K562 (cell line): Measurements from ENCODE around the gene BRWD1. TPM values are rescaled to one million over a fixed set of nuclear protein-coding genes. Genes with fewer than 3 reads are reported as not detected.

Source experiments
- BHLHE40 ChIP-seq: IDR thresholded peaks from 2 replicates; pipeline ENCODE4 v1.6.1; 2011; ENCODE audit warnings: low read length, improper control_type of control experiment
- CC2D1A ChIP-seq: fragments of 450-650 bp; IDR thresholded peaks from 2 replicates; pipeline ENCODE4 v1.6.1; 2017; ENCODE audit warnings: mild to moderate bottlenecking
- IFI16 ChIP-seq: fragments of 250-450 bp; sonication (Bioruptor Pico); IDR thresholded peaks from 2 replicates; pipeline ENCODE4 v2.1.2; 2022; ENCODE audit warnings: mild to moderate bottlenecking, inconsistent platforms
- MEIS2 ChIP-seq: fragments of 450-650 bp; IDR thresholded peaks from 2 replicates; pipeline ENCODE4 v1.6.1; 2014; ENCODE audit warnings: mild to moderate bottlenecking; ENCODE audit not compliant: partially characterized antibody
- MIER1 ChIP-seq: fragments of 450-650 bp; IDR thresholded peaks from 2 replicates; pipeline ENCODE4 v1.6.1; 2016; ENCODE audit warnings: antibody characterized with exemption, mild to moderate bottlenecking, low read depth
- NFXL1 ChIP-seq: fragments of 450-650 bp; formaldehyde crosslinking; IDR thresholded peaks from 2 replicates; pipeline ENCODE4 v1.4.0; 2021; ENCODE audit warnings: mild to moderate bottlenecking
- RAD51 ChIP-seq: fragments of 450-650 bp; IDR thresholded peaks from 2 replicates; pipeline ENCODE4 v1.7.1; 2016; ENCODE audit warnings: low read depth, mild to moderate bottlenecking, borderline replicate concordance
- SRF ChIP-seq, 2 experiments: fragments of 250-450, 450-650 bp in 1 of 2; sonication (Bioruptor Pico) in 1 of 2; sonication (generic) in 1 of 2; formaldehyde crosslinking; IDR thresholded peaks; 2 replicates each; pipeline versions ENCODE4 v1.5.0 to v1.5.1; 2020 to 2022; ENCODE audit warnings: mild to moderate bottlenecking in 1 of 2, missing genetic modification reagents in 1 of 2
- TFAM ChIP-seq: fragments of 250-450 bp; sonication (Bioruptor Pico); conservative IDR thresholded peaks from 2 replicates; pipeline ENCODE4 v1.5.0; 2021; ENCODE audit warnings: mild to moderate bottlenecking, moderate library complexity
- TOE1 ChIP-seq, 2 experiments: fragments of 450-650 bp in 1 of 2; sonication (generic) in 1 of 2; formaldehyde crosslinking in 1 of 2; IDR thresholded peaks; 2 replicates each; pipeline versions ENCODE4 v1.7.1 to v1.8.0; 2016 to 2022; ENCODE audit warnings: borderline replicate concordance in 2 of 2, mild to moderate bottlenecking in 2 of 2, antibody characterized with exemption in 1 of 2, inconsistent platforms in 1 of 2, low read depth in 1 of 2, missing genetic modification reagents in 1 of 2, moderate library complexity in 1 of 2
- WHSC1 ChIP-seq: IDR thresholded peaks from one replicate; pipeline ENCODE4 v1.6.1; 2012; ENCODE audit warnings: low read length, control low read depth, inconsistent platforms
- XRCC4 ChIP-seq: IDR thresholded peaks from one replicate; pipeline ENCODE4 v1.6.1; 2011; ENCODE audit not compliant: insufficient read depth, insufficient read length; ENCODE audit errors: extremely low read depth
- ZNF143 ChIP-seq: sonication (generic); formaldehyde crosslinking; IDR thresholded peaks from 2 replicates; pipeline ENCODE4 v1.9.0; 2022; ENCODE audit warnings: mild to moderate bottlenecking, missing genetic modification reagents
- ZNF41 ChIP-seq: fragments of 250-450 bp; sonication (Bioruptor Pico); conservative IDR thresholded peaks from 2 replicates; pipeline ENCODE4 v1.4.0; 2020; ENCODE audit warnings: mild to moderate bottlenecking
- polyA plus RNA-seq, 8 experiments: library from polyadenylated mRNA; depleted of rRNA in 4 of 8; stranded (reverse) in 5 of 8; unstranded in 3 of 8; fragments of >200 nt; fragmentation: Nextera tagmentation in 2 of 8; fragmentation: Illumina TruSeq in 1 of 8; extraction: Ambion mirVana in 2 of 8; extraction: Trizol in 1 of 8; gene quantifications; 2 replicates each; pipeline versions ENCODE4 v1.2.1 to v1.2.3, GENCODE V29; 2011 to 2014; ENCODE audit warnings: inconsistent platforms in 1 of 8, missing spikeins in 1 of 8
- total RNA-seq, 7 experiments: library from RNA; depleted of rRNA in 6 of 7; stranded (reverse); fragments of >200 nt in 6 of 7; fragmentation: Illumina TruSeq in 2 of 7; extraction: Trizol in 2 of 7; gene quantifications; 2 replicates each; pipeline versions ENCODE4 v1.2.1 to v1.2.3, GENCODE V29; 2011 to 2021; ENCODE audit warnings: low replicate concordance in 1 of 7
- TF ChIP-seq, protein P1 (sequence below): IDR thresholded peaks from 3 replicates; pipeline ENCODE4 v1.6.1; 2011; ENCODE audit warnings: borderline replicate concordance, mild to moderate bottlenecking; ENCODE audit not compliant: insufficient read length, insufficient read depth
- TF ChIP-seq, protein P2 (sequence below): fragments of 250-450 bp; sonication (Bioruptor Pico); IDR thresholded peaks from 2 replicates; pipeline ENCODE4 v1.8.0; 2021; ENCODE audit warnings: moderate library complexity, mild to moderate bottlenecking, inconsistent platforms
- TF ChIP-seq, protein P3 (sequence below): sonication (generic); formaldehyde crosslinking; IDR thresholded peaks from 2 replicates; pipeline ENCODE4 v1.8.1; 2023; ENCODE audit warnings: mild to moderate bottlenecking, missing genetic modification reagents
- TF ChIP-seq, protein P4 (sequence below), 2 experiments: IDR thresholded peaks; 2 replicates each; pipeline ENCODE4 v1.6.1; 2011; ENCODE audit warnings: borderline replicate concordance in 1 of 2, control low read depth in 1 of 2, low read depth in 1 of 2, low read length in 1 of 2, mild to moderate bottlenecking in 1 of 2, mixed read lengths in 1 of 2, moderate library complexity in 1 of 2; ENCODE audit not compliant: insufficient read depth in 1 of 2, insufficient read length in 1 of 2, poor library complexity in 1 of 2, severe bottlenecking in 1 of 2; ENCODE audit errors: extremely low read depth in 1 of 2
- TF ChIP-seq, protein P5 (sequence below): fragments of 200-400 bp; formaldehyde crosslinking; IDR thresholded peaks from 2 replicates; pipeline ENCODE4 v1.6.1; 2017; ENCODE audit warnings: mild to moderate bottlenecking, low read depth, low read length, moderate library complexity

Gene BRWD1
- total and polyA plus RNA-seq, 9 of the 15 experiments (the other 6 are each of a cell fraction or from before 2014, with no cell fraction given), result 10.1 to 60.2 (median 34.1) TPM

GRCh38 chr21:39183272-39184049 is 130.0 kb downstream of the BRWD1 start, which contains the start of gene PSMG1 (continued):
- TF ChIP-seq, protein P1, sequence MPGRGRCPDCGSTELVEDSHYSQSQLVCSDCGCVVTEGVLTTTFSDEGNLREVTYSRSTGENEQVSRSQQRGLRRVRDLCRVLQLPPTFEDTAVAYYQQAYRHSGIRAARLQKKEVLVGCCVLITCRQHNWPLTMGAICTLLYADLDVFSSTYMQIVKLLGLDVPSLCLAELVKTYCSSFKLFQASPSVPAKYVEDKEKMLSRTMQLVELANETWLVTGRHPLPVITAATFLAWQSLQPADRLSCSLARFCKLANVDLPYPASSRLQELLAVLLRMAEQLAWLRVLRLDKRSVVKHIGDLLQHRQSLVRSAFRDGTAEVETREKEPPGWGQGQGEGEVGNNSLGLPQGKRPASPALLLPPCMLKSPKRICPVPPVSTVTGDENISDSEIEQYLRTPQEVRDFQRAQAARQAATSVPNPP, result no peak
- TF ChIP-seq MIER1, result no peak
- peak; percentile 90 for TF ChIP-seq BHLHE40
- TF ChIP-seq NFXL1, result no peak
- TF ChIP-seq XRCC4, result no peak
- TF ChIP-seq SRF (CRISPR knock-in tag; IDR thresholded peaks at IDR 0.05), result peak in 1 of 2 experiments; percentile 59; a peak in 2 of 4 replicates
- TF ChIP-seq TOE1 (IDR thresholded peaks at IDR 0.05; ENCODE audit: borderline replicate concordance), result peak; percentile 74; the same call in 1 of the 2 replicates
- no peak for TF ChIP-seq TOE1 (CRISPR knock-in tag; IDR thresholded peaks at IDR 0.05; ENCODE audit: borderline replicate concordance, low read depth)
- no peak for TF ChIP-seq ZNF41 (CRISPR knock-in tag)
- TF ChIP-seq, protein P2, sequence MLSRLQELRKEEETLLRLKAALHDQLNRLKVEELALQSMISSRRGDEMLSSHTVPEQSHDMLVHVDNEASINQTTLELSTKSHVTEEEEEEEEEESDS (CRISPR knock-in tag), result no peak
- TF ChIP-seq IFI16 (CRISPR knock-in tag), result no peak
- TF ChIP-seq, protein P3, sequence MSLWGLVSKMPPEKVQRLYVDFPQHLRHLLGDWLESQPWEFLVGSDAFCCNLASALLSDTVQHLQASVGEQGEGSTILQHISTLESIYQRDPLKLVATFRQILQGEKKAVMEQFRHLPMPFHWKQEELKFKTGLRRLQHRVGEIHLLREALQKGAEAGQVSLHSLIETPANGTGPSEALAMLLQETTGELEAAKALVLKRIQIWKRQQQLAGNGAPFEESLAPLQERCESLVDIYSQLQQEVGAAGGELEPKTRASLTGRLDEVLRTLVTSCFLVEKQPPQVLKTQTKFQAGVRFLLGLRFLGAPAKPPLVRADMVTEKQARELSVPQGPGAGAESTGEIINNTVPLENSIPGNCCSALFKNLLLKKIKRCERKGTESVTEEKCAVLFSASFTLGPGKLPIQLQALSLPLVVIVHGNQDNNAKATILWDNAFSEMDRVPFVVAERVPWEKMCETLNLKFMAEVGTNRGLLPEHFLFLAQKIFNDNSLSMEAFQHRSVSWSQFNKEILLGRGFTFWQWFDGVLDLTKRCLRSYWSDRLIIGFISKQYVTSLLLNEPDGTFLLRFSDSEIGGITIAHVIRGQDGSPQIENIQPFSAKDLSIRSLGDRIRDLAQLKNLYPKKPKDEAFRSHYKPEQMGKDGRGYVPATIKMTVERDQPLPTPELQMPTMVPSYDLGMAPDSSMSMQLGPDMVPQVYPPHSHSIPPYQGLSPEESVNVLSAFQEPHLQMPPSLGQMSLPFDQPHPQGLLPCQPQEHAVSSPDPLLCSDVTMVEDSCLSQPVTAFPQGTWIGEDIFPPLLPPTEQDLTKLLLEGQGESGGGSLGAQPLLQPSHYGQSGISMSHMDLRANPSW (CRISPR knock-in tag), result peak; percentile 27; the same call in 1 of the 2 replicates
- TF ChIP-seq TFAM (CRISPR knock-in tag), result no peak
- TF ChIP-seq MEIS2, result peak; percentile 69
- TF ChIP-seq, protein P4, sequence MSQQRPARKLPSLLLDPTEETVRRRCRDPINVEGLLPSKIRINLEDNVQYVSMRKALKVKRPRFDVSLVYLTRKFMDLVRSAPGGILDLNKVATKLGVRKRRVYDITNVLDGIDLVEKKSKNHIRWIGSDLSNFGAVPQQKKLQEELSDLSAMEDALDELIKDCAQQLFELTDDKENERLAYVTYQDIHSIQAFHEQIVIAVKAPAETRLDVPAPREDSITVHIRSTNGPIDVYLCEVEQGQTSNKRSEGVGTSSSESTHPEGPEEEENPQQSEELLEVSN (IDR thresholded peaks at IDR 0.05; ENCODE audit: borderline replicate concordance in 1 of 2, extremely low read depth in 1 of 2, insufficient read depth in 1 of 2, insufficient read length in 1 of 2, low read depth in 1 of 2, low read length in 1 of 2, poor library complexity in 1 of 2, severe bottlenecking in 1 of 2), result peak; percentile 82 to 91
- TF ChIP-seq, protein P5, sequence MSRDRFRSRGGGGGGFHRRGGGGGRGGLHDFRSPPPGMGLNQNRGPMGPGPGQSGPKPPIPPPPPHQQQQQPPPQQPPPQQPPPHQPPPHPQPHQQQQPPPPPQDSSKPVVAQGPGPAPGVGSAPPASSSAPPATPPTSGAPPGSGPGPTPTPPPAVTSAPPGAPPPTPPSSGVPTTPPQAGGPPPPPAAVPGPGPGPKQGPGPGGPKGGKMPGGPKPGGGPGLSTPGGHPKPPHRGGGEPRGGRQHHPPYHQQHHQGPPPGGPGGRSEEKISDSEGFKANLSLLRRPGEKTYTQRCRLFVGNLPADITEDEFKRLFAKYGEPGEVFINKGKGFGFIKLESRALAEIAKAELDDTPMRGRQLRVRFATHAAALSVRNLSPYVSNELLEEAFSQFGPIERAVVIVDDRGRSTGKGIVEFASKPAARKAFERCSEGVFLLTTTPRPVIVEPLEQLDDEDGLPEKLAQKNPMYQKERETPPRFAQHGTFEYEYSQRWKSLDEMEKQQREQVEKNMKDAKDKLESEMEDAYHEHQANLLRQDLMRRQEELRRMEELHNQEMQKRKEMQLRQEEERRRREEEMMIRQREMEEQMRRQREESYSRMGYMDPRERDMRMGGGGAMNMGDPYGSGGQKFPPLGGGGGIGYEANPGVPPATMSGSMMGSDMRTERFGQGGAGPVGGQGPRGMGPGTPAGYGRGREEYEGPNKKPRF, result no peak
- TF ChIP-seq RAD51, result no peak; the same call in 1 of the 2 replicates
- TF ChIP-seq CC2D1A, result no peak
- no peak for TF ChIP-seq ZNF143 (CRISPR knock-in tag)
- no peak for TF ChIP-seq WHSC1
